ENCODE results near the gene FAM83D.

FAM83D gene

DNA sequence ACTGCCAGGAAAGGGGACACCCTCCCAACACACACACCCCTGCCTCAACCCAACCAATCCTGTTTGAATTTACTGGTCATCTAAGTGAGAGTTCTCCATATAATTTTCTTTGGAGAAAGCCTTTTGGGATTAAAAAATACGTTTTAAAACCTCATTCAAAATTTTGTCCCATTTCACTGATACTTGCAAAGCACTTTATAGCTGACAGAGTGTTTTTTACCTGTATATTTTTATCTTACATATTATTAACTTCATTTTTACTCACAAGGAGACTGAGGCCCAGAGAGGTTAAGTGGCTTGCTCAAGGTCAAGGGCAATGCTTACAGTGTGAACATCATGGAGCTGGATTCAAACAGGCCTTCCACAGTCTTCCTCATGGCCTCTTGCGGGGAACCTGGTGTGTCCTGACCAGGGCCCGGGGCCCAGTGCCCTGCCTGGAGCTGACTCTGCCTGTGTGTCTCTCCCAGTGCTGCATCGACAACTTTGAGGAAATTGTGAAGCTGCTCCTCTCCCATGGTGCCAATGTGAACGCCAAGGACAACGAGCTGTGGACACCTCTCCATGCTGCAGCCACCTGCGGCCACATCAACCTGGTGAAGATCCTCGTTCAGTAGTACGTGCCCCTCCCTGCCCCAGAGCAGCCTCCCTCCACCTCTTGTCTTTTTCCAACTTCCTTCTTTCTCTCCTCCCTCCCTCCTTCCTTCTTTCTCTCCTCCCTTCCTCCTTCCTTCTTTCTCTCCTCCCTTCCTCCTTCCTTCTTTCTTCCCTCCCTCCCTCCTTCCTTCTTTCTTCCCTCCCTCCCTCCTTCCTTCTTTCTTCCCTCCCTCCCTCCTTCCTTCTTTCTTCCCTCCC, 30.9 kb upstream of the FAM83D start:
- DNase-seq (ENCODE audit: low read depth in 2 of 2) = no peak

DNA sequence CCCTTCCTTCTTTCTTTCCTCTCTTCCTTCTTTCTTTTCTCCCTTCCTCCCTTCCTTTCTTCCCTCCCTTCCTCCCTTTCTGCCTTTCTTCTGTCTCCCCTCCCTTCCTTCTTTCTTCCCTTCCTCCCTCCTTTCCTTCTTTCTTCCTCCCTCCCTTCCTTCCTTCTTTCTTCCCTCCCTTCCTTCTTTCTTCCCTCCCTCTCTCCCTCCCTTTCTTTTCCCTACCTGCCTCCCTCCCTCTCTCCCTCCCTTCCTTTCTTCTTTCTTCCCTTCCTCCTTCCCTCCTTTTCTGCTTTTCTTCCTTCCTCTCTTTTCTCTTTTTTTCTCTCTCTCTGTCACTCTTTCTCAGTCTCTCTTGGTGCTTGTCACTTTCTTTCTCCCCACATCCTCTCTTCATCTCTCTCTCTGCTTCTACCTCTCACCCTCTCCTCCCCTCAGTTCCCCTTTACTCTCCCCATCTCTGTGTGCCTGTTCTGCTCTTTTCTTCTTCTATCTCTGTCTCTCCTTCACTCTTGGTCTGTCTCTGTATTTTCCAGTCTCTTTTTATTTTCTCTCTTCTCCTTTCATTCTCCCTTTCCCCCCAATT, 30.1 kb upstream of the FAM83D start:
- DNase-seq (ENCODE audit: low read depth in 2 of 2) = no peak

DNA sequence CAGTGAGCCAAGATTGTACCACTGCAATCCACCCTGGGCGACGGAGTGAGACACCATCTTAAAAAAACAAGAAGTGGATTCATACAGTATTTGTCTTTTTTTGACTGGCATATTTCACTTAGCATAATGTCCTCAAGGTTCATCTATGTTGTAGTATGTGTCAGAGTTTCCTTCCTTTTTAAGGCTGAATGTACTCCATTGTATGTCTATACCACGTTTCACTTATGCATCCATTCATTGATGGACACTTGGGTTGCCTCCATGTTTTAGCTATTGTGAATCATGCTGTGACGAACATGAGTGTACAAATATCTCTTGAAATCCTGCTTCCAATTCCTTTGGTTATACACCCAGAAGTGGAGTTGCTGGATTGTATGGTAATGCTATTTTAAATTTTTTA, 28.9 kb upstream of the FAM83D start:
- no peak for DNase-seq (ENCODE audit: low read depth in 2 of 2)

- no peak for DNase-seq (ENCODE audit: low read depth in 2 of 2)
These were observed 25.6 kb upstream of the FAM83D start for GRCh38 chr20:38900606-38901005.

DNA sequence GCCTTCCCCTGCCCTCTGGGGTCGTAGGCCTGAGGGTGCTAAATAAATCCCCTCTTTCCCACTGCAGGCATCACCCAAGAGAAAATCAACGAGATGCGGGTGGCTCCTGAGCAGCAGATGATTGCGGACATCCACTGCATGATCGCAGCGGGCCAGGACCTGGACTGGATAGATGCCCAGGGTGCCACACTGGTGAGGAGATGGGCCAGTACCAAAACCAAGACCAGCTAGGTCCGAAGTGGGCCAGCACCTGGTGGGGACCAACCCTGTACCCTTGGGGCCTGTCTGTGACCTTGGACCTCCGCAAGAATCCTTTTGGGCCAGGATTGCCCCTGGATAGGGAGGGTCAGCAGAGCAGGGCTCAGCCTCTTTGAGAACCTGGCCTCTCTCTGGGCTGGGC, 23.6 kb upstream of the FAM83D start:
- DNase-seq (ENCODE audit: low read depth in 2 of 2) = no peak

- DNase-seq (ENCODE audit: low read depth in 2 of 2) = no peak
These were observed 22.9 kb upstream of the FAM83D start for GRCh38 chr20:38903335-38903734.

DNA sequence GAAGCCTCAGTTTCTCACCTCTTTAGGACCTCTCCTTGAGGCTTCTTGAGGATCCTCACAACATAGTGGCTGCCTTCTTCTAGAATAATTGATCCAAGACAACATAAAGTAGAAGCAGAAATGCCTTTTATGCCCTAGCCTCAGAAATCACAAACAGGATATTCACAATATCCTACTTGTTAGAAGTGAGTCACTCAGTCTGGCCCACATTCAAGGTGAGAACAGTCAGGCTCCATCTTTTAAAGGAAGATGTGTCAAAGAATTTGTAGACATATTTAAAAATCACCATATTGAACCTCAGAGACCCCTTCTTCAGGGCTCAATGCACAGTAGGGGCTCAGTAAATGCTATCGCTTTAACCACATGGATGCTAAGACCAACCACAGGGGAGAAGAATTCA, 20.8 kb upstream of the FAM83D start:
- DNase-seq (ENCODE audit: low read depth in 2 of 2) = no peak

DNA sequence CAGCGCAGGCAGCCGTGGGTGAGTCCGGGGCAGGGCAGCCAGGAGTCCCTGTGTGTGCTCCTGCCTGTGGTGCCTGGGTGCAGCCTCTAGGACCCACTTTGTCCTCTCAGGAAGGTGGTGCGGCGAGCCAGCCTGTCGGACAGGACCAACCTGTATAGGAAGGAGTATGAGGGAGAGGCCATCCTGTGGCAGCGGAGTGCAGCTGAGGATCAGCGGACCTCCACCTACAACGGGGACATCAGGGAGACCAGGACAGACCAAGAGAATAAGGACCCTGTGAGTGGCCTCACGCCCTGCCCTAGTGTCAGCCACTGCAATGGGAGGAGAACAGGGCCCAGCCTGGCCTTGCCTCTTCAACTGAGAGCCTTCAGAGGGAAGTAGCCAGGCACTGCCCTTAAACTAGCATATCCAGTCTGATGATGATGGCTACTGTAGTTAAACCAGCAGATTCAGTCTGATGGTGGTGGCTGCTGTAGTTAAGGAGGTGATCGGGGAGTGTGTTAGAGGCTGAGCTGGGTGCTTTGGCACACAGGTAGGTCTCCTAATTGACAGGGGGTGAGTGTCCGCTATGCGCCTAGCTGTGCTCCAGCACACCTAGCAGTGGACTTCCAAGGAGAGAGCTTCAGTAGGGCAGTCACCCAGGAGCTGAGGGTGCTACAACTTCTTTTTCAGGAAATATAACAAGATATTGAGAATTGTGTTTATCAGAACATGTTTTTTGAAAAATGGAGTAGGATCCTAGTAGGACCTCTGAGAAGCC, 18.1 kb upstream of the FAM83D start:
- no peak for DNase-seq (ENCODE audit: low read depth in 2 of 2)

DNA sequence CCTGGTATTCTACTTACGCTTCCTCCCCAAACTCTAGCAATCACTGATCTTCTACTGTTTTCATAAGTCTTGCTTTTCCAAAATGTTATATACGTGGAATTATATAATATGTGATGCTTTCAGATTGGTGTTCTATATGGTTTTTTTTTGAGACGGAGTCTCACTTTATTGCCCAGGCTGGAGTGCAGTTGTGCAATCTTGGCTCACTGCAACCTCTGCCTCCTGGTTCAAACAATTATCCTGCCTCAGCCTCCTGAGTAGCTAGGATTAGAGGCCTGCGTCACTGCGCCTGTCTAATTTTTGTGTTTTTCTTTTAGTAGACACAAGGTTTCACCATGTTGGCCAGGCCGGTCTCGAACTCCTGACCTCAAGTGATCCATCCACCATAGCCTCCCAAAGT, 10.9 kb upstream of the FAM83D start:
- no peak for DNase-seq (ENCODE audit: low read depth in 2 of 2)

DNA sequence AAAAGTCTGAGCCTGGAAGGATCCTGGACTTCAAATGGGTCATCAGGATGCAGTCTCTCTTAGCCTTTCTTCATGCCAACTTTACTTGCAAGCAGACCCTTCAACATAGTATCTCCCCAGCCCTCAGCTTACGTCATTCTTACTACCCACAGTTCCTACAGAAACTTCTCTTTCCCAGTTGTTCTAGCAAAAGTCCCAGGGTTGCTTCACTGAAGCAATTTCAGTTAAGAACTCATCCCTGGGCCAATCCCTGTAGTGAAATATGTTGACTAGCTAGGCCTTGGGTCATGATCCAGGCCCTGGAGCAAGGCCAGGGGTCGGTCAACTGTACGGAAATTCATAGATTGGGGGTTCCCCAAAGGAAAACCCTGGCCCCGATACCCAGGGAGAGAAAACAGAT, 8.6 kb upstream of the FAM83D start:
- DNase-seq (ENCODE audit: low read depth in 2 of 2) = no peak

DNA sequence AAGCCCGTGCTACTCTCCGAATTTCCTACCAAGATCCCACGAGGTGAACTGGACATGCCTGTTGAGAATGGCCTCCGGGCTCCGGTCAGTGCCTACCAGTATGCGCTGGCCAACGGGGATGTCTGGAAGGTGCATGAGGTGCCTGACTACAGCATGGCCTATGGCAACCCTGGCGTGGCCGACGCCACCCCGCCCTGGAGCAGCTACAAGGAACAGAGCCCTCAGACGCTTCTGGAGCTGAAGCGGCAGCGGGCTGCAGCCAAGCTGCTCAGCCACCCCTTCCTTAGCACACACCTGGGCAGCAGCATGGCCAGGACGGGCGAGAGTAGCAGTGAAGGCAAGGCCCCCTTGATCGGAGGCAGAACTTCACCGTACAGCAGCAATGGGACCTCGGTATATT, 8.0 kb upstream of the FAM83D start:
- no peak for DNase-seq (ENCODE audit: low read depth in 2 of 2)

DNA sequence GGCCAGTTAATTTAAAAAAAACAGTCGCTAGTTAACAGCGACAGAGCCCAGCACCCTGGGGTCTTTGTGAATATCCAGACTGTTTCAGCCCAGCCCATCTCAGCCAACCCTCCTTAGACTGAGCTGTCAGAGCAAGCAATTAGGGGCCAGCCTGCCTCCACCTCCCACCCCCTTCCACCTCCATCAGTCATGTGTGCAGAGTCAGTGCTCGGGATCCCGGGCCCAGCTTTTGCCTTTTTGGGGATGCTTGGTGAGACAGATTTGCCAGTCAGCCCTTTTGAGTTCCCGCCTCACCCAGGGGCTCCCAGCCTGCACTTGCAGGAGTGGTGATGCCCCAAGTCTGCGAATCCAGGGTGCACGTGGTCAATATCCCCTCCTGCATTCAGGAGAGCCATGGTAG, 6.5 kb upstream of the FAM83D start:
- DNase-seq (ENCODE audit: low read depth in 2 of 2) = no peak

GRCh38 chr20:38920411-38920810, 5.8 kb upstream of the FAM83D start:
- DNase-seq (ENCODE audit: low read depth in 2 of 2) = no peak

DNA sequence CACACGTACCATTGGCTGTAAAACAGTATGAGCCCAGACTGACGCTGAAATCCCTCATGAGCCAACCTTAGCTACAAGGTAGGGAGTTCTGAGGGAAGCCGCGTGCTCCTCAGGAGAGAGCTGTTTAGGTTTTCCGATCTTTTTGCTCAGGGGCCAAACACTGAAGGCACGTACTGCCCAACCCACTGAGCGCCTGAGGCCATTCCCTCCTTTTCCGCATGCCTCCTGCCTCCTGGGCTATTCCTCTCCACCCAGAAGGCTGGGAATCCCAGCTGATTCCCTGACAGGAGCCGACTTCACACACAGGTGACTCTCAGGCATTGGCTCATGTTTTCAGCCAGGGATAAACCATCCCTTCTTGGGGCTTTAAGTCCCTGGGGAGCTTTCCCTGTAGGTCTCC, 5.4 kb upstream of the FAM83D start:
- DNase-seq (ENCODE audit: low read depth in 2 of 2) = no peak

GRCh38 chr20:38924718-38925117, 1.5 kb upstream of the FAM83D start:
- no peak for DNase-seq (ENCODE audit: low read depth in 2 of 2)

DNA sequence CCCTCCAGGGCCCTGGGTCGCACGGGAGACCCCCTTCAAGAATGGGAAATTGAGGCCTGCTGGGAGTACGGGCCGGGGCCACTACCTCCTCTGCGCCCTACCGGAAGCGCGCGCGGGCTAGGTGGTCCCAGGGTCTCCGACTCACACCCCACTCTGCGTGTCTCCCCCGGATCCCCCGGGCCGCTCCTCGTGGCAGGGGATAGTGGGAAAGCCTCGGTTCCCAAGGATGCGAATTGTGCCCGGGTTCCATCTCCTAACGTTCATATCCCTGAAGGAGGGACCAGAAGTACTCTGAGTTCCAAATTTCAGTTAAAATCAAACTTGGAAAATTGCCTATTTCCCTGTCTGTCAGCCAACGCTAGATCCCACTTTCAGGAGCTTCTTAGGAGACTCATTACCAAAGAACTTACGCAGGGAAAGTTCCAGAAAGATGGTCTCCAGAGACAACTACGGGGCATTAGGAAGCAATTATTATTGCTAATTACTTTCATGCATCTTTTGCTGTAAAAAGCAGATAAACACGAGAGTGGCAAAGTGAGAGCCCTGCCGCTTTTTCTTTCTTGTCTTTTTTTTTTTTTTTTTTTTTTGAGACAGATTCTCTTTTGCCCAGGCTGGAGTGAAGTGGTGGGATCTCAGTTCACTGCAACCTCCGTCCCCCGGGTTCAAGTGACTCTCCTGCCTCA, 858 bp downstream of the FAM83D start:
- DNase-seq (ENCODE audit: low read depth in 2 of 2) = no peak

DNA sequence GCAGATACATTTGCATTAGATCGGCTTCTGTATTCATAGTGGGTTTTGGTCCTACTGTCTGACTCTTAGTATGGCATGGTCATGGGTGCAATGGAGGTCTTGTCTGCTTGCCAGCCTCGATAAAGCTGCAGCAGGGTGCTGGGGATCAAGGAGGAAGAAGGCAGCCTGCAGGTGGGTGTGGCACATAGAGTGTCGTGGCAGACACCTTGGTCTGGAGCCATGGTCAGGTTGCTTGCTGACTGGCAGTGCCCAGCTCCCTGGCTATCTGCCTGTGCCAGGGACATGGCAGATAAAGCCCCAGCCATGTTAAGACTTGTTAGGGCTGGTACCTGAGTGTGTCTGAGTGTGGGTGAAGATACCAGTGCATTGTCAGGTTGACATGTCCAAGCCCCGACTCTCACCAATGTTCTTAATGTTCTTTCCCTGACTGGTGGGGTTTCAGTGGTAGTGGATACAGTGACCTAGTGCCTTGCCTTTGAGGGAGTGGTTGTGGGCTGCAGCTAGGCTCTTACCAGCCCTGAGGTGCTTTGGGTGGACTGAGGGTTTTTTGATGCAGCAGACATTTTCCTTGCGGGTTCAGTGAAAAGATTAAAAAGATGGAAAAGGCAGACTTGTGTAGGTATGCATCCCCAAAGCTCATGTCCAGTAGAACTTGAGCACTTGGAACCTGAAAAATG, 1.8 kb downstream of the FAM83D start:
- DNase-seq (ENCODE audit: low read depth in 2 of 2) = no peak

GRCh38 chr20:38930242-38930569, 4.0 kb downstream of the FAM83D start:
- no peak for DNase-seq (ENCODE audit: low read depth in 2 of 2)

DNA sequence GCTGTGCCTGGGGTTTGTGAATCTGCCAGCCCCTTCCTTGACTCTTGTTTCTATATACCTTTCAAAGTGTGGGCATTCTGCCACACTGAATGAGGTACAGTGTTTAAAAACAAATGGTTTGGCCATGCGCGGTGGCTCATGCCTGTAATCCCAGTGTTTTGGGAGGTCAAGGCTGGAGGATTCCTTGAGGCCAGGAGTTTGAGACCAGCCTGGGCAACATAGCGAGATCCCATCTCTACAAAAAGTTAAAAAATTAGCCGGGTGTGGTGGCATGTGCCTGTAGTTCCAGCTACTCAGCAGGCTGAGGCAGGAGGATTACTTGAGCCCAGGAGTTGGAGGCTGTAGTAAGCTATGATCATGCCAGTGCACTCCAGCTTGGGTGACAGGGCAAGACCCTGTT, 5.8 kb downstream of the FAM83D start:
- no peak for DNase-seq (ENCODE audit: low read depth in 2 of 2)

DNA sequence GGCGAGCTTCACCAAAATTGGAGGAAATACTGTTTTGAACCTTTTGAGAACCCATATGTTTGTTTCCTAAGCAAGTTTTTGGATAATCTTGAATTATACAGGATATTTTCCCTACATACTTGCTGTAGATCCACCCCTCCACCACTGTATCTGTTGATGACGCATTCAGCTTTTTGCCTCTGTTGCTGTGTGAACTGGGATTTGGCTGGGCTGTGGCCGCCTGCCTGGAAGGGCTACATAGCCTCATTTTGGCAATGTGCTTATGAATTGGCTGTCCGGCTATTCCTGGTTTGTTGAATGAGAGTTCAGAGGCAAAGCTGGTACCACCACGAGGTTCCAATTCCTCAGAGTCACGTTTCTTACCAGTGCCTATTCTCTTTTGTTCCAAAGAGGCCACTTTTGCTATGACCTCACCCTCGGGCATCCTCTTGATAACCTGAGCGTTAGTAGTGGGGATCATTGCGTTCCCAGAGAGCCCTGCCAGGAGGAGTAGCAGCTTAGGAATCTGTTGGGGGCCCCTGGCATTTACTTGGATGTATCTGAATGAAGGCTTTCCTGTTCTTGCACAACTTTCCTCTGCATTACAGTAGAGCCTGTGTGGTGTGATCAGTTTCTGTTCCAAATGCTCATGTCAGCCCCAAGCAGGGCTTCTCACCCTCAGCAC, 6.4 kb downstream of the FAM83D start:
- no peak for DNase-seq (ENCODE audit: low read depth in 2 of 2)

GRCh38 chr20:38934530-38934929, 8.3 kb downstream of the FAM83D start:
- no peak for DNase-seq (ENCODE audit: low read depth in 2 of 2)
